Glutamatergic neuron (in vitro differentiated cells): Measurements from ENCODE around the gene SEMA6A. TPM values are rescaled to one million over a fixed set of nuclear protein-coding genes. Genes with fewer than 3 reads are reported as not detected.

Experiments used
- DNase-seq: peaks from one replicate; pipeline ENCODE4 v3.0.0; 2022
- H3K27ac Mint-ChIP-seq: one replicate; pipeline ENCODE4 v1.8.0; 2020; ENCODE audit warnings: mild to moderate bottlenecking, mixed read lengths, inconsistent platforms; ENCODE audit not compliant: unreplicated experiment
- H3K27me3 Mint-ChIP-seq: one replicate; pipeline ENCODE4 v1.8.0; 2020; ENCODE audit warnings: mild to moderate bottlenecking, moderate library complexity, mixed read lengths, inconsistent platforms; ENCODE audit not compliant: unreplicated experiment
- H3K36me3 Mint-ChIP-seq: one replicate; pipeline ENCODE4 v1.8.0; 2020; ENCODE audit warnings: mild to moderate bottlenecking, mixed read lengths, inconsistent platforms; ENCODE audit not compliant: unreplicated experiment
- H3K4me1 Mint-ChIP-seq: one replicate; pipeline ENCODE4 v1.8.0; 2020; ENCODE audit warnings: mild to moderate bottlenecking, low read depth, mixed read lengths, inconsistent platforms; ENCODE audit not compliant: unreplicated experiment
- H3K4me3 Mint-ChIP-seq: one replicate; pipeline ENCODE4 v1.8.0; 2020; ENCODE audit warnings: mild to moderate bottlenecking, mixed read lengths, inconsistent platforms; ENCODE audit not compliant: unreplicated experiment
- H3K9me3 Mint-ChIP-seq: one replicate; pipeline ENCODE4 v1.8.0; 2020; ENCODE audit warnings: mild to moderate bottlenecking, moderate library complexity, mixed read lengths, inconsistent platforms; ENCODE audit not compliant: unreplicated experiment
- CTCF ChIP-seq: fragments of 200-600 bp; sonication (generic); IDR thresholded peaks from one replicate; pipeline ENCODE4 v1.5.0; 2021; ENCODE audit not compliant: partially characterized antibody, unreplicated experiment
- total RNA-seq: library from RNA; stranded (reverse); fragmentation: NEBNext Ultra II Directional; extraction: Animal tissue kit (Norgen Biotek cat#: 25700); gene quantifications from one replicate; pipeline ENCODE4 v1.2.1, GENCODE V29; 2021; ENCODE audit not compliant: unreplicated experiment

SEMA6A gene
- total RNA-seq, 1 donor from 2014 or later: 424 TPM

- no peak for TF ChIP-seq CTCF
- peaks cover 28% of the 10 kb centered on the region for H3K27me3 Mint-ChIP-seq
- DNase-seq: peak; percentile 54
- peak overlapping the region; percentile 99 for H3K27ac Mint-ChIP-seq
- peaks cover 18% of the 10 kb centered on the region for H3K4me1 Mint-ChIP-seq
- no peaks in the 10 kb centered on the region for H3K36me3 Mint-ChIP-seq
- H3K4me3 Mint-ChIP-seq: peak overlapping the region; percentile 99
- H3K9me3 Mint-ChIP-seq: peaks cover 33% of the 10 kb centered on the region
Measured at GRCh38 chr5:116573279-116573701, 1.3 kb downstream of the SEMA6A start.

- DNase-seq: peak; percentile 64
- Mint-ChIP-seq H3K27me3 (peaks cover 28% of the 10 kb centered on the region), H3K27ac (peak overlapping the region; percentile 99), H3K9me3 (peaks cover 33% of the 10 kb centered on the region), H3K4me3 (peak overlapping the region; percentile 99), H3K36me3 (no peaks in the 10 kb centered on the region), H3K4me1 (peaks cover 21% of the 10 kb centered on the region)
- TF ChIP-seq CTCF: no peak
Measured at GRCh38 chr5:116572350-116573278, 2.0 kb downstream of the SEMA6A start.

GRCh38 chr5:116571568-116572349 lies 2.9 kb downstream of the SEMA6A start:
- peak; percentile 7 for TF ChIP-seq CTCF
- no peak for DNase-seq
- peaks cover 28% of the 10 kb centered on the region for H3K27me3 Mint-ChIP-seq
- peak overlapping the region; percentile 99 for H3K27ac Mint-ChIP-seq
- peak overlapping the region; percentile 99 for H3K4me3 Mint-ChIP-seq
- peaks cover 33% of the 10 kb centered on the region for H3K9me3 Mint-ChIP-seq
- no peaks in the 10 kb centered on the region for H3K36me3 Mint-ChIP-seq
- H3K4me1 Mint-ChIP-seq: peaks cover 28% of the 10 kb centered on the region

GRCh38 chr5:116569999-116570398 lies 4.6 kb downstream of the SEMA6A start:
- peaks cover 30% of the 10 kb centered on the region for H3K9me3 Mint-ChIP-seq
- DNase-seq: no peak
- H3K27ac Mint-ChIP-seq: peak overlapping the region; percentile 92
- peaks cover 43% of the 10 kb centered on the region for H3K4me1 Mint-ChIP-seq
- TF ChIP-seq CTCF: no peak
- no peaks in the 10 kb centered on the region for H3K36me3 Mint-ChIP-seq
- peak overlapping the region; percentile 99 for H3K4me3 Mint-ChIP-seq
- peaks cover 21% of the 10 kb centered on the region for H3K27me3 Mint-ChIP-seq
